Stomach (tissue), 4 donors: ENCODE measurements around the gene IGFALS.

Experiments
- CTCF ChIP-seq, 7 experiments: fragments of 450-650 bp in 4 of 7; fragments of 200-600 bp in 3 of 7; sonication (generic) in 3 of 7; IDR thresholded peaks; one replicate each; pipeline ENCODE4 v1.5.1; 2016 to 2019; ENCODE audit warnings: antibody characterized with exemption in 7 of 7, control low read depth in 2 of 7, mild to moderate bottlenecking in 1 of 7
- EP300 ChIP-seq: sonication (generic); formaldehyde crosslinking; IDR thresholded peaks from one replicate; pipeline ENCODE4 v1.6.1; 2017; ENCODE audit warnings: antibody characterized with exemption
- POLR2A ChIP-seq, 4 donors: fragments of 450-650 bp; IDR thresholded peaks; one replicate each; pipeline ENCODE4 v1.6.1; 2016; ENCODE audit warnings: antibody characterized with exemption in 4 of 4, control low read depth in 2 of 4, mild to moderate bottlenecking in 1 of 4, moderate library complexity in 1 of 4
- POLR2AphosphoS5 ChIP-seq, 3 donors: sonication (generic); formaldehyde crosslinking; IDR thresholded peaks; one replicate each; pipeline ENCODE4 v1.6.1; 2016; ENCODE audit warnings: antibody characterized with exemption in 3 of 3

- no peak for TF ChIP-seq CTCF (IDR thresholded peaks at IDR 0.05)
- TF ChIP-seq POLR2A (IDR thresholded peaks at IDR 0.05): no peak
- no peak for TF ChIP-seq EP300
- TF ChIP-seq POLR2AphosphoS5 (IDR thresholded peaks at IDR 0.05): peak in 1 of 3 donors; percentile 15
Observed at GRCh38 chr16:1793578-1794220, at the start of gene IGFALS.
